HK-2 (cell line): ENCODE results near the gene KRT27.

ENCODE experiments used
- DNase-seq: peaks from one replicate; pipeline ENCODE4 v3.0.0-alpha.2; 2018; ENCODE audit not compliant: unreplicated experiment

Gene KRT27

GRCh38 chr17:40809721-40810421 is 27.5 kb upstream of the KRT27 start:
- DNase-seq = no peak

- no peak for DNase-seq
These were observed 23.8 kb upstream of the KRT27 start for GRCh38 chr17:40806131-40806530.

- peak; percentile 83 for DNase-seq
These were observed 21.3 kb upstream of the KRT27 start for GRCh38 chr17:40803617-40804082.

- DNase-seq = no peak
These were observed 18.8 kb upstream of the KRT27 start for GRCh38 chr17:40801157-40801556.

- no peak for DNase-seq
These were observed 18.0 kb upstream of the KRT27 start for GRCh38 chr17:40800381-40800780.

- DNase-seq = no peak
These were observed 17.5 kb upstream of the KRT27 start, which contains the start of gene KRT28 for GRCh38 chr17:40799859-40800258. TSS of gene KRT28 (minus strand) at chr17:40799959. CDS start at chr17:40799893, 66 bp downstream.

GRCh38 chr17:40796846-40797245 is 14.5 kb upstream of the KRT27 start:
- no peak for DNase-seq

GRCh38 chr17:40795019-40795667 is 12.8 kb upstream of the KRT27 start:
- DNase-seq = no peak

GRCh38 chr17:40794466-40794865 is 12.1 kb upstream of the KRT27 start:
- DNase-seq = no peak

GRCh38 chr17:40793832-40794231 is 11.5 kb upstream of the KRT27 start:
- no peak for DNase-seq

- DNase-seq = no peak
These were observed 9.6 kb upstream of the KRT27 start for GRCh38 chr17:40791787-40792436.

- DNase-seq = no peak
These were observed 8.8 kb upstream of the KRT27 start for GRCh38 chr17:40791111-40791510.

- DNase-seq = no peak
These were observed 3.0 kb downstream of the KRT27 start for GRCh38 chr17:40779181-40779909.

- DNase-seq = no peak
These were observed 3.9 kb downstream of the KRT27 start for GRCh38 chr17:40778461-40778860.

- DNase-seq = no peak
These were observed 4.4 kb downstream of the KRT27 start for GRCh38 chr17:40777971-40778370.

GRCh38 chr17:40777459-40777858 is 4.9 kb downstream of the KRT27 start:
- DNase-seq = no peak

GRCh38 chr17:40775945-40776344 is 6.4 kb downstream of the KRT27 start:
- DNase-seq = no peak

- no peak for DNase-seq
These were observed 10.2 kb downstream of the KRT27 start, which contains the start of gene KRT26 for GRCh38 chr17:40772101-40772500. TSS of gene KRT26 (minus strand) at chr17:40772201. CDS start at chr17:40772113, 88 bp downstream.

GRCh38 chr17:40765657-40766056 is 16.7 kb downstream of the KRT27 start:
- DNase-seq = no peak

GRCh38 chr17:40763752-40764151 is 18.6 kb downstream of the KRT27 start:
- DNase-seq = no peak

- no peak for DNase-seq
These were observed 22.0 kb downstream of the KRT27 start for GRCh38 chr17:40760105-40761016.
